Measurements from ENCODE around the gene CBLN3.

CBLN3 gene

DNA sequence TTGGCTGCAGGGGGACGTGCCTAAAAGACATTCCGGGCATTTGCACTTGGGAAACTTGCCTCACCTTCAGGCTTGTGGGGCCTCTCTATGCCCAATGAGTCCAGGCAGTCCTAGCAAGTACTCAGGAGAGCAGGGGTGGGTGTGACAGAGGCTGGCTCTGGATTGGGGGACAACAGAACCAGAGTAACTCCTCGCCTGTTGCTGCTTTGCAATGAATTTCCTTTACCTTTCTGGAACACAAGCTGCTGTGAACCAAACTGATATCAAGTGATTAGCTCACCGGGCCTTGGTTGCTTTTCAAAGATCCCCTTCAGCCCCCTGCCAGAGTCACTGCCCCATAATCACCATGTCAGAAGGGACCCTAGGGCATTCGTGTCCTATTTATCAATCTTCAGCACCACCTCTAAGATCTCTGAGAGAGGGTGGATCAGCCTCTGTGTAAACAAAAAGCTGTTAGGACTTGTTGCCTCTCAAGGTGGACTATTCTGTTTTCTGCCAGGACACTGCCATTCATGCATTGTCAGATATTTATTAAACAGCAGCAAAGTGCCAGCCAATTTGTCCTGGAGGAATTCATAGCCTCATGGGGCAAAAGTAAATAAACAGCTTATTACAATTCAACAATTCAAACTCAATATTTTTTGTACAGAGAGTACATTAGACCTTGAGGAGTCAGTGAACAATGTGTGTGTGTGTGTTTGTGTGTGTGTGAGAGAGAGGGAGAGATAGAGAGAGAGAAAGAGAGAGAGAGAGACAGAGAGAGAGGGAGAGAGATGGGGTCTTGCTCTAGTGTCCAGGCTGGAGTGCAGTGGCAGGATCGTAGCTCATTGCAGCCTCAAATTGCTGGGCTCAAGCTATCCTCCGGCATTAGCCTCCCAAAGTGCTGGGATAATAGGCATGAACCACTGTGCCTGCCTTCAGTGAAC, 50.2 kb downstream of the CBLN3 start:
- peaks cover 3% of the 10 kb centered on the region for H3K79me1 ChIP-seq (ENCODE audit: low read depth, low read length)
- no peak overlapping the region for H3K14ac ChIP-seq (ENCODE audit: low read length)
- peaks cover 8 to 36% of the 10 kb centered on the region in 2 donors for H3K36me3 ChIP-seq (replicated peaks in 1 of 2; ENCODE audit: control insufficient read depth in 2 of 2, insufficient read depth in 2 of 2, low read length in 2 of 2)
- H3K9me3 ChIP-seq (replicated peaks in 1 of 2; ENCODE audit: control insufficient read depth in 2 of 2, insufficient read depth in 1 of 2, low read depth in 1 of 2, low read length in 2 of 2): peaks cover 0 to 1% of the 10 kb centered on the region in 2 donors
- no peak overlapping the region for H2BK12ac ChIP-seq (ENCODE audit: low read length)
- no CpG with 5 or more reads among the region's 7 CpGs for whole genome bisulfite sequencing, 2 donors (ENCODE audit: extremely low coverage in 2 of 2, insufficient read length in 2 of 2, insufficient replicate concordance in 1 of 2)
- H3K18ac ChIP-seq (ENCODE audit: low read length): peak overlapping the region; percentile 46
- no peak overlapping the region for H3K4me3 ChIP-seq (ENCODE audit: low read length in 2 of 2)
- no peak overlapping the region for H3K23ac ChIP-seq (ENCODE audit: low read depth, low read length, poor library complexity)
- H2BK120ac ChIP-seq (ENCODE audit: low read depth, low read length): no peak overlapping the region
- H3K4me1 ChIP-seq (ENCODE audit: control insufficient read depth in 2 of 2, insufficient read depth in 1 of 2, low read depth in 1 of 2, low read length in 2 of 2): peaks cover 3 to 23% of the 10 kb centered on the region in 2 donors
- no peak overlapping the region for H3K4me2 ChIP-seq (ENCODE audit: insufficient read depth, low read length, poor library complexity, severe bottlenecking)
- H2BK5ac ChIP-seq (ENCODE audit: low read length): no peak overlapping the region
- no peak overlapping the region for H2AK5ac ChIP-seq (ENCODE audit: low read depth, low read length)
- no peak overlapping the region for H3K9ac ChIP-seq (ENCODE audit: low read depth, low read length, poor library complexity)
- H3K4ac ChIP-seq (ENCODE audit: low read length): no peak overlapping the region
- DNase-seq (ENCODE audit: low spot score): no peak
- H3K27me3 ChIP-seq (ENCODE audit: control insufficient read depth in 3 of 3, insufficient read depth in 3 of 3, low read depth in 1 of 3, low read length in 3 of 3): peaks cover 0 to 25% (median 0%) of the 10 kb centered on the region in 3 experiments
- no peak overlapping the region for H4K91ac ChIP-seq (ENCODE audit: low read depth, low read length, poor library complexity)
- no peak overlapping the region for H2BK15ac ChIP-seq (ENCODE audit: low read length)
- H2AFZ ChIP-seq (ENCODE audit: low read length): no peak overlapping the region
- H4K8ac ChIP-seq (ENCODE audit: low read depth, low read length): no peak overlapping the region
- H3K27ac ChIP-seq (replicated peaks; ENCODE audit: low read length): no peak overlapping the region

DNA sequence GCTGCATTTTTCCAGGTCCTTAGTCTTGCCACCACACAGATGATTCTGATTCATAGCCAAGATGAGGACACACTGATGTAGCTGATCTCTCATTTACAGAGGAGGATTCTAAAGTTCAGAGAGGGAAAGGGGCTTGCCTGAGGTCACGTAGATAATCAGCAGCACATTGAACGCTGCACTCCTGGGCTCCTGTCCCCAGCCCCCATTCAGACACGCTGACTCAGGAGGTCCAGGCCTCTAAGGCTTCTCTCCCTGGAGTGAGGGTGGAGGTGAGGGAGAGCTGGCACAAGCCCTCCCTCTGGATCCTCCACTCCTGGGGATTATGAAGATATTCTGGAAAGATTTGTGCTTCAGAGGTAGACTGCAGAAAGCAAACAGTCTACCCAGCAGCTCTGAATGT, 51.1 kb downstream of the CBLN3 start:
- WGBS, 2 donors (ENCODE audit: extremely low coverage in 2 of 2, insufficient read length in 2 of 2, insufficient replicate concordance in 1 of 2): no CpG with 5 or more reads among the region's 3 CpGs
- Histone ChIP-seq H2AFZ (ENCODE audit: low read length) (no peak overlapping the region), H2AK5ac (ENCODE audit: low read depth, low read length) (no peak overlapping the region), H2BK15ac (ENCODE audit: low read length) (no peak overlapping the region), H2BK12ac (ENCODE audit: low read length) (no peak overlapping the region), H3K4me3 (ENCODE audit: low read length in 2 of 2) (no peak overlapping the region), H3K36me3 (replicated peaks in 1 of 2; ENCODE audit: control insufficient read depth in 2 of 2, insufficient read depth in 2 of 2, low read length in 2 of 2) (peaks cover 16 to 45% of the 10 kb centered on the region in 2 donors), H2BK120ac (ENCODE audit: low read depth, low read length) (no peak overlapping the region), H4K8ac (ENCODE audit: low read depth, low read length) (no peak overlapping the region), H3K4me1 (ENCODE audit: control insufficient read depth in 2 of 2, insufficient read depth in 1 of 2, low read depth in 1 of 2, low read length in 2 of 2) (peaks cover 3 to 23% of the 10 kb centered on the region in 2 donors), H3K27ac (replicated peaks; ENCODE audit: low read length) (no peak overlapping the region), H3K9ac (ENCODE audit: low read depth, low read length, poor library complexity) (no peak overlapping the region), H3K9me3 (replicated peaks in 1 of 2; ENCODE audit: control insufficient read depth in 2 of 2, insufficient read depth in 1 of 2, low read depth in 1 of 2, low read length in 2 of 2) (peaks cover 0 to 1% of the 10 kb centered on the region in 2 donors), H3K23ac (ENCODE audit: low read depth, low read length, poor library complexity) (no peak overlapping the region), H3K18ac (ENCODE audit: low read length) (no peak overlapping the region), H3K79me1 (ENCODE audit: low read depth, low read length) (peaks cover 3% of the 10 kb centered on the region), H3K4me2 (ENCODE audit: insufficient read depth, low read length, poor library complexity, severe bottlenecking) (no peak overlapping the region), H3K27me3 (ENCODE audit: control insufficient read depth in 3 of 3, insufficient read depth in 3 of 3, low read depth in 1 of 3, low read length in 3 of 3) (peaks cover 0 to 20% (median 0%) of the 10 kb centered on the region in 3 experiments), H4K91ac (ENCODE audit: low read depth, low read length, poor library complexity) (no peak overlapping the region), H3K4ac (ENCODE audit: low read length) (no peak overlapping the region), H3K14ac (ENCODE audit: low read length) (no peak overlapping the region), H2BK5ac (ENCODE audit: low read length) (no peak overlapping the region)
- DNase-seq (ENCODE audit: low spot score): no peak

DNA sequence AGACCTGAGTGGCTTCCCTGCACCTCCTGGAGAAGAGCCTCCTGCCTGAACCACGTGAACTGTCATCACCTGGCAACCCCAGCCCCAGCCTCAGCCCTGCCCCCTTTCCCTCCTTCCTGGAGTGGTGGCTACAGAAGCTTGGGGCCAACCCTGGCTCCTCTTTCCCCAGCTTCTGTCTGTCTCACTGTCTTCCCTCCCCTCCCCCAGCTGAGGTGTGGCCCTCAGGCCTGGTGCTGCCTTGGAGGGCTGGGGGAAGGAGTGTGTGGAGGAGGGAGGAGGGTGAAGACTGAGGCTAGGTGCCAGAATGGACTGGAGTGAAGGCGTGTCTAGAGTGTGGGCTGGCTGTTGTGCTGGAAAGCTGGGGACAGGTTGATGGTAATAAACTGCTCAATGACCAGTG, 51.8 kb downstream of the CBLN3 start:
- no peak for DNase-seq (ENCODE audit: low spot score)

DNA sequence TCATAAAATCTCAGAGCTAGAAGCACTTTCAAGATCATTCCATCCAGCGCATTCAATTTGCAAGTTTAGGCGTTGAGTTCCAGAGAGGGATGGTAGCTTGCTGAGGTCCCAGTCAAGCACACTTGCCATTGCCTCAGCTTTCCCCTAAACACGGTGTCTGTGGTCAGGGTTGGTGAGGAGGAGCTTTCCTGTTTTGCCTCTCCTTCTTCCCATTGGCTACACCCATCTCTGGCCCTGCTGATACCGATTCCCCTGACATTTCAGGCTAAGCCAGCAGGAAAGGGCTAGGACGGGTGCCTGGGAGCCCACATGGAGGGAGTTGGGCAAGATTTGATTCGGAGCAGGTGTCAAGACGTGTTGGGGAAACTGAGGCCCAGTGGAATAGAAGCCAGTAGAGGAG, 52.3 kb downstream of the CBLN3 start:
- H3K27ac ChIP-seq (replicated peaks; ENCODE audit: low read length): no peak overlapping the region
- H2AFZ ChIP-seq (ENCODE audit: low read length): no peak overlapping the region
- no peak overlapping the region for H4K8ac ChIP-seq (ENCODE audit: low read depth, low read length)
- no peak overlapping the region for H2BK15ac ChIP-seq (ENCODE audit: low read length)
- DNase-seq (ENCODE audit: low spot score): no peak
- H4K91ac ChIP-seq (ENCODE audit: low read depth, low read length, poor library complexity): no peak overlapping the region
- no peak overlapping the region for H2BK12ac ChIP-seq (ENCODE audit: low read length)
- no peak overlapping the region for H3K23ac ChIP-seq (ENCODE audit: low read depth, low read length, poor library complexity)
- no peak overlapping the region for H2AK5ac ChIP-seq (ENCODE audit: low read depth, low read length)
- H3K4me3 ChIP-seq (ENCODE audit: low read length in 2 of 2): no peak overlapping the region
- H3K4ac ChIP-seq (ENCODE audit: low read length): no peak overlapping the region
- H2BK5ac ChIP-seq (ENCODE audit: low read length): peak overlapping the region; percentile 95
- no peak overlapping the region for H2BK120ac ChIP-seq (ENCODE audit: low read depth, low read length)
- peaks cover 24 to 57% of the 10 kb centered on the region in 2 donors for H3K36me3 ChIP-seq (replicated peaks in 1 of 2; ENCODE audit: control insufficient read depth in 2 of 2, insufficient read depth in 2 of 2, low read length in 2 of 2)
- H3K4me1 ChIP-seq (ENCODE audit: control insufficient read depth in 2 of 2, insufficient read depth in 1 of 2, low read depth in 1 of 2, low read length in 2 of 2): peaks cover 3 to 23% of the 10 kb centered on the region in 2 donors
- peaks cover 3% of the 10 kb centered on the region for H3K79me1 ChIP-seq (ENCODE audit: low read depth, low read length)
- H3K14ac ChIP-seq (ENCODE audit: low read length): no peak overlapping the region
- WGBS, 2 donors (ENCODE audit: extremely low coverage in 2 of 2, insufficient read length in 2 of 2, insufficient replicate concordance in 1 of 2): no CpG with 5 or more reads among the region's 7 CpGs
- peaks cover 0 to 11% (median 0%) of the 10 kb centered on the region in 3 experiments for H3K27me3 ChIP-seq (ENCODE audit: control insufficient read depth in 3 of 3, insufficient read depth in 3 of 3, low read depth in 1 of 3, low read length in 3 of 3)
- no peak overlapping the region for H3K9ac ChIP-seq (ENCODE audit: low read depth, low read length, poor library complexity)
- peaks cover 0 to 1% of the 10 kb centered on the region in 2 donors for H3K9me3 ChIP-seq (replicated peaks in 1 of 2; ENCODE audit: control insufficient read depth in 2 of 2, insufficient read depth in 1 of 2, low read depth in 1 of 2, low read length in 2 of 2)
- no peak overlapping the region for H3K4me2 ChIP-seq (ENCODE audit: insufficient read depth, low read length, poor library complexity, severe bottlenecking)
- H3K18ac ChIP-seq (ENCODE audit: low read length): no peak overlapping the region

More for the DNA sequence above, 51.8 kb downstream of the CBLN3 start:
- no peak overlapping the region for H3K4me2 ChIP-seq (ENCODE audit: insufficient read depth, low read length, poor library complexity, severe bottlenecking)
- peaks cover 0 to 1% of the 10 kb centered on the region in 2 donors for H3K9me3 ChIP-seq (replicated peaks in 1 of 2; ENCODE audit: control insufficient read depth in 2 of 2, insufficient read depth in 1 of 2, low read depth in 1 of 2, low read length in 2 of 2)
- H3K4ac ChIP-seq (ENCODE audit: low read length): no peak overlapping the region
- no peak overlapping the region for H2BK15ac ChIP-seq (ENCODE audit: low read length)
- H3K4me1 ChIP-seq (ENCODE audit: control insufficient read depth in 2 of 2, insufficient read depth in 1 of 2, low read depth in 1 of 2, low read length in 2 of 2): peaks cover 3 to 23% of the 10 kb centered on the region in 2 donors
- WGBS, 2 donors (ENCODE audit: extremely low coverage in 2 of 2, insufficient read length in 2 of 2, insufficient replicate concordance in 1 of 2): no CpG with 5 or more reads among the region's 2 CpGs
- H2BK120ac ChIP-seq (ENCODE audit: low read depth, low read length): no peak overlapping the region
- peaks cover 22 to 52% of the 10 kb centered on the region in 2 donors for H3K36me3 ChIP-seq (replicated peaks in 1 of 2; ENCODE audit: control insufficient read depth in 2 of 2, insufficient read depth in 2 of 2, low read length in 2 of 2)
- no peak overlapping the region for H3K4me3 ChIP-seq (ENCODE audit: low read length in 2 of 2)
- H3K9ac ChIP-seq (ENCODE audit: low read depth, low read length, poor library complexity): peak overlapping the region; percentile 25
- H3K18ac ChIP-seq (ENCODE audit: low read length): no peak overlapping the region
- peak overlapping the region; percentile 95 for H2BK5ac ChIP-seq (ENCODE audit: low read length)
- no peak overlapping the region for H4K91ac ChIP-seq (ENCODE audit: low read depth, low read length, poor library complexity)
- H2AK5ac ChIP-seq (ENCODE audit: low read depth, low read length): no peak overlapping the region
- peaks cover 3% of the 10 kb centered on the region for H3K79me1 ChIP-seq (ENCODE audit: low read depth, low read length)
- peaks cover 0 to 16% (median 0%) of the 10 kb centered on the region in 3 experiments for H3K27me3 ChIP-seq (ENCODE audit: control insufficient read depth in 3 of 3, insufficient read depth in 3 of 3, low read depth in 1 of 3, low read length in 3 of 3)
- peak overlapping the region; percentile 3 for H3K23ac ChIP-seq (ENCODE audit: low read depth, low read length, poor library complexity)
- H2BK12ac ChIP-seq (ENCODE audit: low read length): no peak overlapping the region
- H2AFZ ChIP-seq (ENCODE audit: low read length): no peak overlapping the region
- H4K8ac ChIP-seq (ENCODE audit: low read depth, low read length): no peak overlapping the region
- H3K14ac ChIP-seq (ENCODE audit: low read length): no peak overlapping the region
- H3K27ac ChIP-seq (replicated peaks; ENCODE audit: low read length): no peak overlapping the region

All from neuronal stem cell (in vitro differentiated cells).